ENCODE results near the gene LRRC27.

DNA sequence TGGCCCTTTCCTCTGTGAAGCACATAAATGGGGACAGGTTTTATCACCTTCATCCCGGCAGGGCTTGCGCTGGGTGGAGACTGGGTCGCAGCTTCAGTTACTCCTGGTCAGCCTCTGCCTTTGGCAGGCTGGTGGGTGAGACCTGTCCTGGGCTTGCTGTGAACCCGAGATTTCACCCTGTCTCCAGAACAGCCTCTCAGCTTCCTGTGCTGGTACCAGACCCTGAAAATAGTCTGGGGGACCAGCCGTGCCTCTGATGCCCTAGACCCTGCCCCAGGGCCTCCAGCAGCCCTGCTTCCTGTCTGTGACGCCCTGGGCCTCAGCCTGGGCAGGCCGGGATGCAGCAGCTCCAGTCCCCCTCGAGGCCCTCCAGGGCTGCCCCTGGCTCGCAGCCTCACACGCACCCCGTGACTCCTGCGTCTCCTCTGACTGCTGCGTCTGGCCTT lies 51.8 kb downstream of the LRRC27 start:
- TF ChIP-seq, protein P1, sequence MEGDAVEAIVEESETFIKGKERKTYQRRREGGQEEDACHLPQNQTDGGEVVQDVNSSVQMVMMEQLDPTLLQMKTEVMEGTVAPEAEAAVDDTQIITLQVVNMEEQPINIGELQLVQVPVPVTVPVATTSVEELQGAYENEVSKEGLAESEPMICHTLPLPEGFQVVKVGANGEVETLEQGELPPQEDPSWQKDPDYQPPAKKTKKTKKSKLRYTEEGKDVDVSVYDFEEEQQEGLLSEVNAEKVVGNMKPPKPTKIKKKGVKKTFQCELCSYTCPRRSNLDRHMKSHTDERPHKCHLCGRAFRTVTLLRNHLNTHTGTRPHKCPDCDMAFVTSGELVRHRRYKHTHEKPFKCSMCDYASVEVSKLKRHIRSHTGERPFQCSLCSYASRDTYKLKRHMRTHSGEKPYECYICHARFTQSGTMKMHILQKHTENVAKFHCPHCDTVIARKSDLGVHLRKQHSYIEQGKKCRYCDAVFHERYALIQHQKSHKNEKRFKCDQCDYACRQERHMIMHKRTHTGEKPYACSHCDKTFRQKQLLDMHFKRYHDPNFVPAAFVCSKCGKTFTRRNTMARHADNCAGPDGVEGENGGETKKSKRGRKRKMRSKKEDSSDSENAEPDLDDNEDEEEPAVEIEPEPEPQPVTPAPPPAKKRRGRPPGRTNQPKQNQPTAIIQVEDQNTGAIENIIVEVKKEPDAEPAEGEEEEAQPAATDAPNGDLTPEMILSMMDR (IDR thresholded peaks at IDR 0.05; ENCODE audit: low read length): no peak
- TF ChIP-seq EZH2 (IDR thresholded peaks at IDR 0.05; ENCODE audit: borderline replicate concordance, low read length): no peak

Data from OCI-LY1 (cell line).